A673 (cell line): Measurements from ENCODE around the gene CYP4Z1. TPM values are rescaled to one million over a fixed set of nuclear protein-coding genes. Genes with fewer than 3 reads are reported as not detected.
"Not testable (repeated sequence)": the region's sequence is repeated elsewhere in the genome, so short reads cannot be mapped to it uniquely, and the experiment has no call there.

ENCODE experiments used
- BruUV-seq: library from RNA; stranded (reverse); fragments of 400-500 nt; replicated peaks from 2 replicates; lab custom pipeline; 2021; lab: Mats Ljungman, UMichigan
- CTCF ChIA-PET: fragments of 300-600 bp; sonication (Branson Sonifier 250); formaldehyde crosslinking; loops from one replicate; lab custom pipeline; 2022; ENCODE audit warnings: antibody characterized with exemption; lab: Charles Lee
- POLR2A ChIA-PET: fragments of 300-600 bp; sonication (Branson Sonifier 250); formaldehyde crosslinking; loops from one replicate; lab custom pipeline; 2022; ENCODE audit warnings: antibody characterized with exemption; ENCODE audit not compliant: low non-redundant PET; lab: Charles Lee
- DNase-seq: peaks from one replicate; pipeline ENCODE4 v3.0.0-alpha.2; 2015; ENCODE audit warnings: low spot score
- H3K27ac ChIP-seq: fragments of 200-600 bp; sonication (generic); 2 replicates; pipeline ENCODE4 v1.5.1; 2016; ENCODE audit warnings: mixed run types, low read depth, mild to moderate bottlenecking, mixed read lengths, antibody characterized with exemption, low read length; ENCODE audit not compliant: poor library complexity, severe bottlenecking
- H3K27me3 ChIP-seq: fragments of 200-600 bp; sonication (generic); replicated peaks from 2 replicates; pipeline ENCODE4 v1.6.1; 2017; ENCODE audit warnings: mixed run types, low read depth, mild to moderate bottlenecking, mixed read lengths, antibody characterized with exemption, low read length; ENCODE audit not compliant: insufficient read depth, poor library complexity
- H3K36me3 ChIP-seq: fragments of 200-600 bp; sonication (generic); 2 replicates; pipeline ENCODE4 v1.6.1; 2016; ENCODE audit warnings: mixed run types, mild to moderate bottlenecking, mixed read lengths, antibody characterized with exemption, low read length; ENCODE audit not compliant: insufficient read depth, poor library complexity, severe bottlenecking
- H3K4me1 ChIP-seq: fragments of 200-600 bp; sonication (generic); 2 replicates; pipeline ENCODE4 v1.6.1; 2017; ENCODE audit warnings: mixed run types, mild to moderate bottlenecking, mixed read lengths, antibody characterized with exemption, low read length; ENCODE audit not compliant: insufficient read depth, poor library complexity, severe bottlenecking
- H3K4me3 ChIP-seq: fragments of 200-600 bp; sonication (generic); 2 replicates; pipeline ENCODE4 v1.5.1; 2016; ENCODE audit warnings: low read depth, mixed run types, mild to moderate bottlenecking, mixed read lengths, low read length; ENCODE audit not compliant: poor library complexity, severe bottlenecking
- H3K9me3 ChIP-seq: fragments of 200-600 bp; sonication (generic); 2 replicates; pipeline ENCODE4 v1.6.1; 2016; ENCODE audit warnings: mixed run types, low read depth, mild to moderate bottlenecking, mixed read lengths, antibody characterized with exemption, low read length; ENCODE audit not compliant: poor library complexity, severe bottlenecking
- CTCF ChIP-seq: fragments of 300-800, 200-600 bp; sonication (generic); conservative IDR thresholded peaks from 2 replicates; pipeline ENCODE4 v1.5.1; 2017; ENCODE audit warnings: low read depth, mild to moderate bottlenecking, antibody characterized with exemption, low read length, moderate library complexity, mixed read lengths
- EZH2 ChIP-seq: fragments of 200-600 bp; sonication (generic); IDR thresholded peaks from 2 replicates; pipeline ENCODE4 v1.6.1; 2017; ENCODE audit warnings: borderline replicate concordance, low read depth, mild to moderate bottlenecking, mixed read lengths, antibody characterized with exemption, low read length; ENCODE audit not compliant: poor library complexity, severe bottlenecking
- intact Hi-C: fragments of 100-400 bp; cut with micrococcal nuclease; formaldehyde crosslinking; loops from one replicate; pipeline ENCODE4 v1.10.0; 2022; ENCODE audit not compliant: unreplicated experiment
- total RNA-seq: library from RNA; stranded (reverse); gene quantifications from 2 replicates; pipeline ENCODE4 v1.2.3, GENCODE V29; 2021

The CYP4Z1 gene
- total RNA-seq, 1 experiment from 2014 or later, result not detected

GRCh38 chr1:47031585-47031984 is 35.4 kb upstream of the CYP4Z1 start:
- H3K4me1 ChIP-seq, result no peaks in the 10 kb centered on the region
- DNase-seq, result no peak
- POLR2A ChIA-PET, result no interaction called here
- no peaks in the 10 kb centered on the region for H3K9me3 ChIP-seq
- intact Hi-C loops, result no loop called here
- CTCF ChIA-PET, result no interaction called here
- no peak overlapping the region for H3K4me3 ChIP-seq
- TF ChIP-seq EZH2, result no peak
- H3K36me3 ChIP-seq, result no peaks in the 10 kb centered on the region
- H3K27me3 ChIP-seq, result peaks cover 48% of the 10 kb centered on the region
- H3K27ac ChIP-seq, result no peak overlapping the region
- BruUV-seq, result no TSS peak

- TF ChIP-seq CTCF, result no peak
- TF ChIP-seq EZH2, result no peak
- no TSS peak for BruUV-seq
- DNase-seq, result no peak
- Histone ChIP-seq H3K27me3 (peaks cover 80% of the 10 kb centered on the region), H3K27ac (no peak overlapping the region), H3K4me3 (no peak overlapping the region), H3K36me3 (no peaks in the 10 kb centered on the region), H3K4me1 (no peaks in the 10 kb centered on the region), H3K9me3 (no peaks in the 10 kb centered on the region)
- intact Hi-C loops, result no loop called here
- ChIA-PET POLR2A (no interaction called here), CTCF (no interaction called here)
These were observed 30.3 kb upstream of the CYP4Z1 start for GRCh38 chr1:47036764-47037163.

- H3K27me3 ChIP-seq, result peaks cover 18% of the 10 kb centered on the region
- H3K4me1 ChIP-seq, result no peaks in the 10 kb centered on the region
- no peaks in the 10 kb centered on the region for H3K36me3 ChIP-seq
- no peaks in the 10 kb centered on the region for H3K9me3 ChIP-seq
- DNase-seq, result no peak
- H3K27ac ChIP-seq, result no peak overlapping the region
- no TSS peak for BruUV-seq
- no peak overlapping the region for H3K4me3 ChIP-seq
- CTCF ChIA-PET, result no interaction called here
- POLR2A ChIA-PET, result no interaction called here
- intact Hi-C loops, result no loop called here
- TF ChIP-seq CTCF (no peak), EZH2 (no peak)
These were observed 7.7 kb upstream of the CYP4Z1 start for GRCh38 chr1:47059376-47059775.

GRCh38 chr1:47069080-47069479 is 2.0 kb downstream of the CYP4Z1 start:
- DNase-seq, H3K9me3 ChIP-seq, H3K36me3 ChIP-seq, H3K4me3 ChIP-seq, intact Hi-C loops, H3K4me1 ChIP-seq, H3K27ac ChIP-seq, BruUV-seq, POLR2A ChIA-PET, CTCF ChIA-PET: not testable (repeated sequence)
- peaks cover 22% of the 10 kb centered on the region for H3K27me3 ChIP-seq

GRCh38 chr1:47069509-47069908 is 2.5 kb downstream of the CYP4Z1 start:
- H3K4me3 ChIP-seq, H3K27ac ChIP-seq, H3K4me1 ChIP-seq, H3K36me3 ChIP-seq, CTCF ChIA-PET, DNase-seq, H3K9me3 ChIP-seq, intact Hi-C loops, POLR2A ChIA-PET, BruUV-seq: not testable (repeated sequence)
- peaks cover 22% of the 10 kb centered on the region for H3K27me3 ChIP-seq
